CD4-positive, alpha-beta T cell treated with Interferon alpha-2 for 1 hour (primary cell): Measurements from ENCODE around the gene LRRC73.
"Not testable (repeated sequence)": the region's sequence is repeated elsewhere in the genome, so short reads cannot be mapped to it uniquely, and the experiment has no call there.

Source experiments
- DNase-seq, 2 donors: peaks; one replicate each; pipeline ENCODE4 v3.0.0-alpha.2; 2020 to 2022

The LRRC73 gene

DNA sequence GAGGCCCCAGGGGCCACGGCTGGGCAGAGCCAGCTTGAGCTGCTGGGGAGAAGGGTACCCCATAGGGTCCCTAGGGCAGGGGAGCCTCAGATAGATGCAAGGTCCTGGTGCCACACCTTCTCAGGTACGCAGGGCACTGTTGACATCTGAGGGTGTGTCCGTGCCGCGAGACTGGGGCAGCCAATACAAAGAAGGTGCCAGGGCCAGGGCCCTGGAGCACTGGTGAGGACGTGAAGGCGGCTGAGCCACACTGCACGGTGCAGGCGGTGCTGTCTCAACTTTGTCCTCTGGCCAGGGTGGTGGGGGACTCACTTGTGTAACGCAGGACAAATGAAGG lies 649 bp upstream of the LRRC73 start:
- no peak for DNase-seq

- DNase-seq: no peak
These were observed 783 bp downstream of the LRRC73 start for GRCh38 chr6:43509142-43509983.

GRCh38 chr6:43508481-43509141 lies 1.5 kb downstream of the LRRC73 start:
- no peak for DNase-seq

DNA sequence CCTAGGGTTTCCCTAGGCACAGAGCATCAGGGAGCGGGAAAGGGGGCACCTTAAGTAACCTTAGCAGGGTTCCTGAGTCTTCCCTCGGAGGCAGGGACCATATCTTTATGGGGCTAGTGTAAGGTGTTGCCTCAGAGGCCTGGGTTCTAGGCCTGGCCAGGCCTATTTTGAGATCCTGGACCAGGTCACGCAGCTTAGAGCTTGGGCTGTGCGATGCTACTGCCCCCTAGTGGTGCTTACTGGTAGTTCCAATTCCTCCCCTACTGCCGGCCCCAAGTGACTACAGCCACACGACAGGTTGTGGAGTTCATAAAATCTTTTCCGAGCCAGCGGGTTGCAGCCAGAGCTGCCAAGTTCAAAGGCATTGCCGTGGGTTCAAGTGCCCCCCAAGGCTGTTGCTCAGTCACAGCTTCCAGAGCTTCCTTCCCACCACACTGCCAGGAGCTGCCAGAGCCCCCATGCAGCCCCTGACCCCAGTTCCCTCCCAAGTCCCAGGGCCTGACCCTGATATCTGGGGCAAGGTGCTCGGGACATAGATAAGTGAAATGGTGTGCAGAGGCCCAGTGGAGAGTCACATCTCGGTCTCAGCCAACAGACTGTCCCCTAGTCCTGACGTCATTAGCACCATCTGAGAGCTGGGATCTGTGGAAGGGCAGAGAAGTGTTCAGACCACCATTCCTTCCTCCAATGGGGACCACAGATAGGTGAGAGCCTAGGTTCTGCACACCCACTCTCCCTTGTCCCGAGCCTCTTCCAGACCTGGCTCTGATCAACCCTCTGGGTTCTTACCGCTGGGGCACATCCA lies 3.3 kb downstream of the LRRC73 start:
- peak; percentile 80 to 85 for DNase-seq

GRCh38 chr6:43506171-43506570 lies 4.0 kb downstream of the LRRC73 start:
- no peak for DNase-seq

DNA sequence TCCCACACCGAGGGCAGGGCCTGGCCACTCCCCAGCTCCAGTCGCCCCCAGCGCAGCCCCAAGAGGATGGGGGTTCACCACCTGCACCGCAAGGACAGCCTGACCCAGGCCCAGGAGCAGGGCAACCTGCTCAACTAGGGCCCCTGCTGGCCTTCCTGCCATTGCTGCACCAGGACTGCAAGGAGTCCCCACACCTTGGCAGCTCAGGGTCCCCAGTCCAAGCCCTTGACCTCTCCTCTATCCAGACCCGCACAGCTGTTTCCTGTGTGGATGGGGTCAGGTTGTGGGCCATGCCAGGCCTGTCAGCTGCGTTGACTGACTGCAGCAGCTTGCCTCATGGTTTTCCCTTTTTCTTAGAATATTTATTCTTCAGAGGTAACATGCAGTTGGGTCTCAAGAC lies 4.4 kb downstream of the LRRC73 start:
- DNase-seq: no peak

DNA sequence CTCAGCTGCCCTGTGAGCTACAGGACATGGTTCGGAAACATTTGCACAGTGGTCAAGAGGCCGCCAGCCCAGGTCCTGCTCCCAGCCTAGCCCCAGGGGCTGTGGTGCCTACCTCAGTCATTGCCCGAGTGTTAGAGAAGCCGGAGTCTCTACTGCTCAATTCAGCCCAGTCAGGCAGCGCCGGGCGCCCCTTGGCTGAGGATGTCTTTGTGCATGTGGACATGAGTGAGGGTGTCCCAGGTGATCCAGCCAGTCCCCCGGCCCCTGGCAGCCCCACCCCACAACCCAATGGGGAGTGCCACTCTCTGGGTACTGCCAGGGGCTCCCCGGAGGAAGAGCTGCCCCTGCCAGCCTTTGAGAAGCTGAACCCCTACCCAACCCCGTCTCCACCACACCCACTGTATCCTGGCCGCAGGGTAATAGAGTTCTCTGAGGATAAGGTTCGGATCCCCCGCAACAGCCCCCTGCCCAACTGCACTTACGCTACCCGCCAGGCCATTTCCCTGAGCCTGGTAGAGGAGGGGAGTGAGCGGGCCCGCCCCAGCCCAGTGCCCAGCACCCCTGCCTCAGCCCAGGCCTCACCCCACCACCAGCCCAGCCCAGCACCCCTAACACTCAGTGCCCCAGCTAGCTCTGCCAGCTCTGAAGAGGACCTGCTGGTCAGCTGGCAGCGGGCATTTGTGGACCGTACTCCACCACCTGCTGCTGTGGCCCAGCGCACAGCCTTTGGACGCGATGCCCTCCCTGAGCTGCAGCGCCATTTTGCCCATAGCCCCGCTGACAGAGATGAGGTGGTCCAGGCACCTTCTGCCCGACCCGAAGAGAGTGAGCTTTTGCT lies 5.2 kb downstream of the LRRC73 start:
- no peak for DNase-seq

DNA sequence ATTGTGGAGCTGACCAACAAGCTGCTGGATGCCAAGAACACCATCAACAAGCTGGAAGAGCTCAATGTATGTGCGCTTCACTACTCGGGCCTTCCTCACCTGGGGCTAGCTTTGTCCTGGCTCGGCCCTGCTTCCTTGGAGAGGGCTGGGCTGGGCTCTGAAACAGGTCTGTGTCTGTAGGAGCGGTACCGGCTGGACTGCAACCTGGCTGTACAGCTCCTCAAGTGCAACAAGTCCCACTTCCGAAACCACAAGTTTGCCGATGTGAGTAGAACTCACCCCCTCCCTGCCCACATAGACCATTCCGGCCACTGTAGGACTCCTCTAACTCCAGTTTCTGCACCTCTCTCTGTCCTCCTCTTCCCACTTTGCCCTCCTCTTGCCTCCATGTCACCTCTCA lies 6.7 kb downstream of the LRRC73 start:
- DNase-seq: no peak

DNA sequence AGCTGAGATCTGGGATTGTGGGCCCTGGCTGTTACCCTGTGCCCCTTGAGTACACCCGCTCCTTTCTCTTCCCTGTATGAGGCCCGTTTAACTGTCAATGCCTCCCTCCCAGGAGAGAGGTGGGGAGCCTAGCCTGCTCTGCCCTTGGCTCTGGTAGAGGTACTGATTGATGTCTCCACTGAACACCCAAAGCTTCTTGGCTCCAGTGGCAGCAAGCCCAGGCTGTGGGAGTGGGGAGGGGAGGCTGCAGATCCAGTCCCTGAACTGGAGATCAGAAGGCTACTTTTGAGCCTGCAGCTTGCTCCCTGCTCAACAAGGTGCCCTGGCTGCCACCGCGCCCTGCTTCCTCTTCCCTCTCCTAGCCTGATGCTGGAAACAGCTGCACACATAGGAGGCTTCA lies 7.5 kb downstream of the LRRC73 start:
- DNase-seq: no peak

DNA sequence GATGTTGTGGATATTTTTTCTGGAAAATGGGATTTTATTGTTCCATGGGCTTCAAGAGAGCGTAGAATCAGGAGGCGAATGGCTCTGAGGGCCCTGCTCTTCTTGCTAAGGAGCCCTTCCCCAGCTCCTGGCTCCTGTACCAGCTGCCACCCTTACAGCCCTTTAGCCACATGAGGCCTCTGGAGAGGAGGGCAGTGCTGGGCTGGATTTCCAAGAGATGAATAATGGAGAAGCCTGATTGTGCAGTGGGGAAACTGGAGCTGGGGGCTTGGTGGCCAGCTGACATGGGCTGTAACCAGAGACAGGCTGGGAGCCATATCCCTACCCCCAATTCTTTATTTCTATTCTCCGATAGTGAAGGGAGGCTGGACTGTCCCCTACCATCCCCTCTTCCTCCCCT lies 9.2 kb downstream of the LRRC73 start:
- DNase-seq: no peak

- DNase-seq: no peak
These were observed 10.9 kb downstream of the LRRC73 start for GRCh38 chr6:43499028-43499815.

- DNase-seq: not testable (repeated sequence)
These were observed 11.9 kb downstream of the LRRC73 start for GRCh38 chr6:43498291-43498690.

- no peak for DNase-seq
These were observed 12.5 kb downstream of the LRRC73 start for GRCh38 chr6:43497689-43498088.

DNA sequence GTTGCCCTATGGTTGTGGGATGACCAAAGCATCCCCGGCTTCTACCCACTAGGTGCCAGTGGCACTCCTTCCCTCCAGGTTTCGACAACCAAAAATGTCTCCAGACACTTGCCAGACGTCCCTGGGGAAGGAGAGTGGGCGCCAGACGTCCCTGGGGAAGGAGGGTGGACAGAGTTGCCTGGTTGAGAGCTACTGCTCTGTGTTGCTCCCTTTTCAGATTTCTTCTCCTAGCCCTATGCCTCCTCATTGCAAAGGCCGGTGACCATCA lies 13.1 kb downstream of the LRRC73 start:
- DNase-seq: no peak

DNA sequence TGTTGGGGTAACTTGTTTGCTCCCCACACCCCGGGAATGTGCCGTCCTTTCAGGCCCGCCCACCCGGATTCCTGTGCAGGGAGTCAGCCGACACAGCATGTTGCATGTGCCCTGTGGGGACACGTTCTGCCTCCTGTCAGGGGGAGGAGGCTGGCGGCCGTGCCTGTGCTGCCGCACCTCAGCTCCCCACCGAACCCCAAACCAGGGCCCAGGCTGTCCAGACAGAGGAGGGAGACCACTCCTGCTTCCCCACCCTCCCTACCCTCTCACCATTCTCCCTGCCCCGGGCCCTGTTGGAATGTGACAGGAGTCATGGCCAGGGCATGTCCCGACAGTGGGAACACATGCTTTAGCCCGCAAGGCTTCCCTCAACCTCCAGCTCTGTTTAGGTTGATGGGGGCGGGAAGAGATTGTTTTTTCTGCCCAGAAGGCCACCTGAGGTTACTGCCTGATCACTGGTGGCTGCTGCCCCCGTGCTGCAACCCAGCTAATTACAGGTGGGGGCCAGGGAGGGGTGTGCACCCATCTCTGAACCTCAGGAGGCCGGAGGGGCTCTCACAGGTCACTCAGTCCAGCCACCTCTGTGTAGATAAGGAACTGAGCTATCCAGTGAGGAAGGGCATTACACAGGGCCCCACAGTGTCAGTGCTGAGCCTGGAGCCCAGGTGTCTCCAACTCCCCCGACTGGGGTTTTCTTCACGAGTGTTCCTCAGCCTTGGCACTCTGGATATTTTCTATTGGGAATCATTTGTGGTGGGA lies 13.6 kb downstream of the LRRC73 start:
- DNase-seq: peak in 1 of 2 donors; percentile 39

- peak in 1 of 2 donors; percentile 50 for DNase-seq
These were observed 14.7 kb downstream of the LRRC73 start for GRCh38 chr6:43495409-43495941.

DNA sequence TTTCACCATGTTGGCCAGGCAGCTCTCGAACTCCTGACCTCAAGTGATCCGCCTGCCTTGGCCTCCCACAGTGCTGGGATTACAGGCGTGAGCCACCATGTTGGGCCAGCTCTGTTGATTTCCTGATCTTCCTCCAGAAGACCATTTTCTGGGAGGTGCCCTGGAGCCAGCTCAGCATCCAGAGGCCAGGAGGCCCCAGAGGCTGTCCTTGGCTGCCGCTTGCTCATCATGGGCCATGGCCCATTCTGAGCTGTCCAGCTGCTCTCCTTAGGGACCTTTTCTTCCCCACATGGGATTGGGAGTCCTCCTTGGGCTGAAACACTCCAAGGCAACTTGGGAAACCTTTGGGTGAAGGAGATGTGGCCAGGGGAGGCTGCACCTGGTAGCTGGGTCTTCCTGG lies 15.4 kb downstream of the LRRC73 start:
- no peak for DNase-seq

- DNase-seq: no peak
These were observed 15.8 kb downstream of the LRRC73 start for GRCh38 chr6:43494321-43494720.

GRCh38 chr6:43493833-43494232 lies 16.3 kb downstream of the LRRC73 start:
- no peak for DNase-seq

DNA sequence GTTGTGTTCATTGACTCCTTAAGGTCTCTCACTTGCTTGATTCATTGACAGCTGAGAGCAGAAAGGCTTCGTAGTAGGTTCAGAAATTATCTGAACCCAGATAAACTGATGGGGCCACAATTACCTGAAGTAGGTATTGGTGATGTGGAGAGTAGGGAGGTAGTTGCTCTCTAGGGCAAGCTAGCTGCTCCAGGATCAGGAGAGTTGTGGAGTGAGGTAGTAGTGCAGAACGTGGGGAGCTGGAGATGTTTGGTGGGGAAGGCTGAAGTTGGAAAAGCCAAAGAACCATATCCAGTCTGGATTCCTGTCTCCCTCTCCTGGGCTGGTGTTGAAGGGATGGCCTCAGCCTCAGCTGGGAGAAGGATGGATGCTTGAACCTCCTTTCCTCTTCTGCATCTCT lies 16.9 kb downstream of the LRRC73 start:
- DNase-seq: no peak

GRCh38 chr6:43492673-43493072 lies 17.5 kb downstream of the LRRC73 start:
- DNase-seq: no peak
